Lower leg skin (tissue), 4 donors: ENCODE measurements around the gene UBAP1. TPM values are rescaled to one million over a fixed set of nuclear protein-coding genes. Genes with fewer than 3 reads are reported as not detected.
"Not testable (repeated sequence)": the region's sequence is repeated elsewhere in the genome, so short reads cannot be mapped to it uniquely, and the experiment has no call there.

ENCODE experiments used
- DNase-seq, 2 donors: peaks; one replicate each; pipeline ENCODE4 v3.0.0-alpha.2; 2019; ENCODE audit warnings: low spot score in 2 of 2
- H3K4me3 ChIP-seq: fragments of 200-600 bp; sonication (generic); 2 replicates; pipeline ENCODE4 v1.5.1; 2017; ENCODE audit warnings: mild to moderate bottlenecking, low read depth; ENCODE audit not compliant: poor library complexity, severe bottlenecking
- CTCF ChIP-seq, 3 donors: fragments of 450-650 bp; IDR thresholded peaks; one replicate each; pipeline ENCODE4 v1.5.1; 2016; ENCODE audit warnings: antibody characterized with exemption in 3 of 3, mild to moderate bottlenecking in 3 of 3, moderate library complexity in 2 of 3
- POLR2A ChIP-seq, 2 donors: fragments of 450-650 bp; IDR thresholded peaks; one replicate each; pipeline ENCODE4 v1.6.1; 2016 to 2017; ENCODE audit warnings: antibody characterized with exemption in 2 of 2, mild to moderate bottlenecking in 1 of 2, moderate library complexity in 1 of 2
- WGBS, 2 donors: methylation state at CpG; one replicate each; pipeline ENCODE4 v1.1.5; 2018; 5-methylcytosine and 5-hydroxymethylcytosine counted together
- intact Hi-C: fragments of 100-400 bp; cut with DNase I; formaldehyde crosslinking; loops from one replicate; pipeline ENCODE4 v1.15.0; 2023; ENCODE audit warnings: low total_unique reads
- total RNA-seq, 4 donors: library from RNA; depleted of rRNA; stranded (reverse); fragments of >200 nt; gene quantifications; one replicate each; pipeline ENCODE4 v1.1.0, GENCODE V29; 2016

UBAP1 gene
- total RNA-seq, 4 donors from 2014 or later, result 40.0 to 63.7 (median 53.2) TPM

GRCh38 chr9:34216325-34216724 is 37.5 kb downstream of the UBAP1 start:
- TF ChIP-seq POLR2A (IDR thresholded peaks at IDR 0.05), result no peak
- TF ChIP-seq CTCF (IDR thresholded peaks at IDR 0.05), result no peak
- H3K4me3 ChIP-seq, result no peak overlapping the region
- WGBS, 2 donors, result 91 to 98% methylated on average over 3 of the region's 3 CpGs
- no peak for DNase-seq
- intact Hi-C loops, result no loop called here

GRCh38 chr9:34217015-34217414 is 38.2 kb downstream of the UBAP1 start:
- intact Hi-C loops, DNase-seq, H3K4me3 ChIP-seq: not testable (repeated sequence)
- WGBS, 2 donors, result 100% methylated on average over 2 of the region's 2 CpGs

- no peak for TF ChIP-seq CTCF (IDR thresholded peaks at IDR 0.05)
- TF ChIP-seq POLR2A (IDR thresholded peaks at IDR 0.05), result no peak
- WGBS, 2 donors, result 79 to 81% methylated on average over 5 of the region's 5 CpGs
- no peak for DNase-seq
- no peak overlapping the region for H3K4me3 ChIP-seq
- intact Hi-C loops, result no loop called here
Measured at GRCh38 chr9:34218446-34218845, 39.6 kb downstream of the UBAP1 start.

GRCh38 chr9:34219421-34219820 is 40.6 kb downstream of the UBAP1 start:
- no peak for DNase-seq
- H3K4me3 ChIP-seq, result no peak overlapping the region
- WGBS, 2 donors, result 69 to 70% methylated on average over 1 of the region's 1 CpG
- TF ChIP-seq CTCF (IDR thresholded peaks at IDR 0.05) (no peak), POLR2A (IDR thresholded peaks at IDR 0.05) (no peak)
- intact Hi-C loops, result no loop called here

- no peak overlapping the region for H3K4me3 ChIP-seq
- WGBS, 2 donors, result 97 to 98% methylated on average over 8 of the region's 8 CpGs
- intact Hi-C loops, result no loop called here
- TF ChIP-seq POLR2A (IDR thresholded peaks at IDR 0.05) (no peak), CTCF (IDR thresholded peaks at IDR 0.05) (no peak)
- DNase-seq, result no peak
Measured at GRCh38 chr9:34220218-34220617, 41.4 kb downstream of the UBAP1 start.

- 94 to 95% methylated on average over 12 of the region's 12 CpGs for WGBS, 2 donors
- DNase-seq, result no peak
- no peak overlapping the region for H3K4me3 ChIP-seq
- intact Hi-C loops, result no loop called here
- TF ChIP-seq CTCF (IDR thresholded peaks at IDR 0.05) (no peak), POLR2A (IDR thresholded peaks at IDR 0.05) (no peak)
Measured at GRCh38 chr9:34224349-34224748, 45.5 kb downstream of the UBAP1 start.

- 94 to 97% methylated on average over 9 of the region's 9 CpGs for WGBS, 2 donors
- intact Hi-C loops, DNase-seq, H3K4me3 ChIP-seq: not testable (repeated sequence)
Measured at GRCh38 chr9:34226144-34226760, 47.4 kb downstream of the UBAP1 start.
